HepG2 (cell line): ENCODE results near the gene TMC8. TPM values are rescaled to one million over a fixed set of nuclear protein-coding genes. Genes with fewer than 3 reads are reported as not detected.

Experiments used
- CBX2 ChIP-seq, 2 experiments: fragments of 200-600 bp in 1 of 2; sonication (generic); formaldehyde crosslinking in 1 of 2; IDR thresholded peaks; 2 replicates each; pipeline versions ENCODE4 v1.7.0 to v1.8.1; 2018 to 2022; ENCODE audit warnings: low read depth in 2 of 2, low read length in 1 of 2, mild to moderate bottlenecking in 1 of 2, missing genetic modification reagents in 1 of 2
- ELF3 ChIP-seq: IDR thresholded peaks from 2 replicates; pipeline ENCODE4 v1.6.1; 2016; ENCODE audit warnings: missing genetic modification reagents, missing compliant biosample characterization
- KLF15 ChIP-seq: sonication (generic); formaldehyde crosslinking; IDR thresholded peaks from 2 replicates; pipeline ENCODE4 v1.8.1; 2023; ENCODE audit warnings: borderline replicate concordance, mild to moderate bottlenecking, inconsistent platforms, missing genetic modification reagents, mixed read lengths
- NR1H2 ChIP-seq: sonication (generic); formaldehyde crosslinking; IDR thresholded peaks from 2 replicates; pipeline ENCODE4 v1.8.1; 2022; ENCODE audit warnings: low read depth, missing genetic modification reagents, borderline replicate concordance
- NR2C2 ChIP-seq: sonication (generic); formaldehyde crosslinking; IDR thresholded peaks from 2 replicates; pipeline ENCODE4 v1.4.0; 2020; ENCODE audit warnings: missing genetic modification reagents, mild to moderate bottlenecking, moderate library complexity, borderline replicate concordance
- SOX13 ChIP-seq, 3 experiments: fragments of 450-650 bp in 1 of 3; sonication (generic) in 1 of 3; formaldehyde crosslinking in 1 of 3; IDR thresholded peaks in 2 of 3; conservative IDR thresholded peaks in 1 of 3; 2 replicates each; pipeline versions ENCODE4 v1.5.0 to v1.6.1; 2016 to 2020; ENCODE audit warnings: antibody characterized with exemption in 1 of 3, mild to moderate bottlenecking in 1 of 3, missing compliant biosample characterization in 1 of 3, missing genetic modification reagents in 1 of 3, moderate library complexity in 1 of 3
- SRSF4 ChIP-seq: fragments of 200-400 bp; formaldehyde crosslinking; IDR thresholded peaks from one replicate; pipeline ENCODE4 v1.6.1; 2018; ENCODE audit warnings: mild to moderate bottlenecking, low read depth, low read length, moderate library complexity; ENCODE audit not compliant: poor library complexity, severe bottlenecking
- TARDBP ChIP-seq: sonication (generic); formaldehyde crosslinking; IDR thresholded peaks from 2 replicates; pipeline ENCODE4 v1.8.0; 2022; ENCODE audit warnings: mild to moderate bottlenecking, missing genetic modification reagents
- ZBTB14 ChIP-seq: sonication (generic); formaldehyde crosslinking; IDR thresholded peaks from 2 replicates; pipeline ENCODE4 v1.4.0; 2020; ENCODE audit warnings: missing genetic modification reagents
- ZFP91 ChIP-seq: sonication (generic); formaldehyde crosslinking; IDR thresholded peaks from 2 replicates; pipeline ENCODE4 v1.9.0; 2022; ENCODE audit warnings: missing genetic modification reagents, mild to moderate bottlenecking, borderline replicate concordance
- ZMAT3 ChIP-seq: sonication (generic); formaldehyde crosslinking; conservative IDR thresholded peaks from 2 replicates; pipeline ENCODE4 v1.7.0; 2021; ENCODE audit warnings: missing genetic modification reagents
- ZNF138 ChIP-seq: sonication (generic); formaldehyde crosslinking; IDR thresholded peaks from 2 replicates; pipeline ENCODE4 v1.5.0; 2020; ENCODE audit warnings: mild to moderate bottlenecking, low read depth, missing genetic modification reagents
- ZNF432 ChIP-seq: sonication (generic); formaldehyde crosslinking; IDR thresholded peaks from 2 replicates; pipeline ENCODE4 v1.5.0; 2020; ENCODE audit warnings: missing genetic modification reagents, mild to moderate bottlenecking, borderline replicate concordance
- ZNF563 ChIP-seq: sonication (generic); formaldehyde crosslinking; IDR thresholded peaks from 2 replicates; pipeline ENCODE4 v1.8.0; 2022; ENCODE audit warnings: mild to moderate bottlenecking, moderate library complexity, missing genetic modification reagents
- ZNF749 ChIP-seq: sonication (generic); formaldehyde crosslinking; IDR thresholded peaks from 2 replicates; pipeline ENCODE4 v1.8.0; 2022; ENCODE audit warnings: mild to moderate bottlenecking, missing genetic modification reagents, moderate library complexity, borderline replicate concordance
- polyA plus RNA-seq, 8 experiments: library from polyadenylated mRNA; depleted of rRNA in 3 of 8; stranded (reverse) in 7 of 8; unstranded in 1 of 8; fragments of >200 nt; fragmentation: Illumina TruSeq in 4 of 8; extraction: Trizol in 4 of 8; gene quantifications; 2 replicates each; pipeline versions ENCODE4 v1.2.1 to v1.2.3, GENCODE V29; 2011 to 2016; ENCODE audit warnings: low read depth in 4 of 8, missing spikeins in 1 of 8, mixed read lengths in 1 of 8; ENCODE audit not compliant: insufficient read depth in 1 of 8
- total RNA-seq, 5 experiments: library from RNA; depleted of rRNA; stranded (reverse); fragments of >200 nt; fragmentation: Illumina TruSeq; extraction: Trizol; gene quantifications; 2 replicates each; pipeline ENCODE4 v1.2.3, GENCODE V29; 2016; ENCODE audit warnings: low read depth in 1 of 5
- TF ChIP-seq, protein P1 (sequence below): sonication (generic); formaldehyde crosslinking; IDR thresholded peaks from 2 replicates; pipeline ENCODE4 v1.4.0; 2020; ENCODE audit warnings: mild to moderate bottlenecking, missing genetic modification reagents
- TF ChIP-seq, protein P2 (sequence below): sonication (generic); formaldehyde crosslinking; IDR thresholded peaks from 2 replicates; pipeline ENCODE4 v1.9.0; 2021; ENCODE audit warnings: missing genetic modification reagents, mild to moderate bottlenecking, borderline replicate concordance
- TF ChIP-seq, protein P3 (sequence below): sonication (generic); formaldehyde crosslinking; IDR thresholded peaks from 2 replicates; pipeline ENCODE4 v1.5.0; 2020; ENCODE audit warnings: missing genetic modification reagents
- TF ChIP-seq, protein P4 (sequence below): sonication (generic); formaldehyde crosslinking; IDR thresholded peaks from 2 replicates; pipeline ENCODE4 v1.9.0; 2021; ENCODE audit warnings: missing genetic modification reagents, mild to moderate bottlenecking, borderline replicate concordance

The TMC8 gene
- total and polyA plus RNA-seq, 2 of the 13 experiments (the other 11 are each of a cell fraction or from before 2014, with no cell fraction given) = 0.53 to 7.8 TPM

- TF ChIP-seq, protein P1, sequence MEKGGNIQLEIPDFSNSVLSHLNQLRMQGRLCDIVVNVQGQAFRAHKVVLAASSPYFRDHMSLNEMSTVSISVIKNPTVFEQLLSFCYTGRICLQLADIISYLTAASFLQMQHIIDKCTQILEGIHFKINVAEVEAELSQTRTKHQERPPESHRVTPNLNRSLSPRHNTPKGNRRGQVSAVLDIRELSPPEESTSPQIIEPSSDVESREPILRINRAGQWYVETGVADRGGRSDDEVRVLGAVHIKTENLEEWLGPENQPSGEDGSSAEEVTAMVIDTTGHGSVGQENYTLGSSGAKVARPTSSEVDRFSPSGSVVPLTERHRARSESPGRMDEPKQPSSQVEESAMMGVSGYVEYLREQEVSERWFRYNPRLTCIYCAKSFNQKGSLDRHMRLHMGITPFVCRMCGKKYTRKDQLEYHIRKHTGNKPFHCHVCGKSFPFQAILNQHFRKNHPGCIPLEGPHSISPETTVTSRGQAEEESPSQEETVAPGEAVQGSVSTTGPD (CRISPR knock-in tag) = no peak
- no peak for TF ChIP-seq ZNF749 (CRISPR knock-in tag)
- TF ChIP-seq ZBTB14 (CRISPR knock-in tag) = no peak
- no peak for TF ChIP-seq ZNF138
- TF ChIP-seq, protein P2, sequence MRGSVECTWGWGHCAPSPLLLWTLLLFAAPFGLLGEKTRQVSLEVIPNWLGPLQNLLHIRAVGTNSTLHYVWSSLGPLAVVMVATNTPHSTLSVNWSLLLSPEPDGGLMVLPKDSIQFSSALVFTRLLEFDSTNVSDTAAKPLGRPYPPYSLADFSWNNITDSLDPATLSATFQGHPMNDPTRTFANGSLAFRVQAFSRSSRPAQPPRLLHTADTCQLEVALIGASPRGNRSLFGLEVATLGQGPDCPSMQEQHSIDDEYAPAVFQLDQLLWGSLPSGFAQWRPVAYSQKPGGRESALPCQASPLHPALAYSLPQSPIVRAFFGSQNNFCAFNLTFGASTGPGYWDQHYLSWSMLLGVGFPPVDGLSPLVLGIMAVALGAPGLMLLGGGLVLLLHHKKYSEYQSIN = no peak
- no peak for TF ChIP-seq KLF15 (CRISPR knock-in tag)
- TF ChIP-seq NR1H2 (CRISPR knock-in tag) = no peak
- no peak for TF ChIP-seq SRSF4
- no peak for TF ChIP-seq SOX13 (IDR thresholded peaks at IDR 0.05)
- TF ChIP-seq SOX13 (CRISPR knock-in tag; conservative IDR thresholded peaks at IDR 0.05 in 1 of 2, IDR thresholded peaks at IDR 0.05 in 1 of 2) = peak in 1 of 2 experiments; percentile 53; a peak in 1 of 4 replicates
- TF ChIP-seq NR2C2 (CRISPR knock-in tag) = 0 out of 2 replicates have a peak, but pooled peaks have one; percentile 30
- TF ChIP-seq ZFP91 = no peak
- no peak for TF ChIP-seq CBX2 (IDR thresholded peaks at IDR 0.05; ENCODE audit: low read depth, low read length)
- no peak for TF ChIP-seq CBX2 (CRISPR knock-in tag; IDR thresholded peaks at IDR 0.05; ENCODE audit: low read depth)
- no peak for TF ChIP-seq ZNF563 (CRISPR knock-in tag)
- TF ChIP-seq, protein P3, sequence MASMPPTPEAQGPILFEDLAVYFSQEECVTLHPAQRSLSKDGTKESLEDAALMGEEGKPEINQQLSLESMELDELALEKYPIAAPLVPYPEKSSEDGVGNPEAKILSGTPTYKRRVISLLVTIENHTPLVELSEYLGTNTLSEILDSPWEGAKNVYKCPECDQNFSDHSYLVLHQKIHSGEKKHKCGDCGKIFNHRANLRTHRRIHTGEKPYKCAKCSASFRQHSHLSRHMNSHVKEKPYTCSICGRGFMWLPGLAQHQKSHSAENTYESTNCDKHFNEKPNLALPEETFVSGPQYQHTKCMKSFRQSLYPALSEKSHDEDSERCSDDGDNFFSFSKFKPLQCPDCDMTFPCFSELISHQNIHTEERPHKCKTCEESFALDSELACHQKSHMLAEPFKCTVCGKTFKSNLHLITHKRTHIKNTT (CRISPR knock-in tag) = no peak
- peak; percentile 52; the same call in 1 of the 2 replicates for TF ChIP-seq ELF3 (CRISPR knock-in tag)
- TF ChIP-seq TARDBP (CRISPR knock-in tag) = peak; percentile 65; the same call in 1 of the 2 replicates
- no peak for TF ChIP-seq ZMAT3 (CRISPR knock-in tag)
- TF ChIP-seq ZNF432 = no peak
- TF ChIP-seq, protein P4, sequence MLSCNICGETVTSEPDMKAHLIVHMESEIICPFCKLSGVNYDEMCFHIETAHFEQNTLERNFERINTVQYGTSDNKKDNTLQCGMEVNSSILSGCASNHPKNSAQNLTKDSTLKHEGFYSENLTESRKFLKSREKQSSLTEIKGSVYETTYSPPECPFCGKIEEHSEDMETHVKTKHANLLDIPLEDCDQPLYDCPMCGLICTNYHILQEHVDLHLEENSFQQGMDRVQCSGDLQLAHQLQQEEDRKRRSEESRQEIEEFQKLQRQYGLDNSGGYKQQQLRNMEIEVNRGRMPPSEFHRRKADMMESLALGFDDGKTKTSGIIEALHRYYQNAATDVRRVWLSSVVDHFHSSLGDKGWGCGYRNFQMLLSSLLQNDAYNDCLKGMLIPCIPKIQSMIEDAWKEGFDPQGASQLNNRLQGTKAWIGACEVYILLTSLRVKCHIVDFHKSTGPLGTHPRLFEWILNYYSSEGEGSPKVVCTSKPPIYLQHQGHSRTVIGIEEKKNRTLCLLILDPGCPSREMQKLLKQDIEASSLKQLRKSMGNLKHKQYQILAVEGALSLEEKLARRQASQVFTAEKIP (CRISPR knock-in tag) = no peak
These were observed 29.1 kb downstream of the TMC8 start (continued) for GRCh38 chr17:78159575-78160158.
